OCI-LY1 (cell line): Measurements from ENCODE around the gene SCUBE2.

Experiments
- H2AFZ ChIP-seq: fragments of 200-600 bp; sonication (generic), shearing (Covaris generic); 2 replicates; pipeline ENCODE4 v1.6.0; 2014; ENCODE audit warnings: antibody characterized with exemption, mild to moderate bottlenecking, low read length
- H3F3A ChIP-seq: fragments of 200-600 bp; sonication (generic), shearing (Covaris generic); 2 replicates; pipeline ENCODE4 v1.6.0; 2014; ENCODE audit warnings: mild to moderate bottlenecking, antibody characterized with exemption, low read length, moderate library complexity; ENCODE audit not compliant: insufficient read depth
- H3K27ac ChIP-seq: fragments of 200-600 bp; sonication (generic); 2 replicates; pipeline ENCODE4 v1.5.1; 2014; ENCODE audit warnings: low read length, mixed run types, mild to moderate bottlenecking, low read depth; ENCODE audit not compliant: poor library complexity, severe bottlenecking
- H3K27me3 ChIP-seq: fragments of 200-600 bp; sonication (generic); 2 replicates; pipeline ENCODE4 v1.6.0; 2014; ENCODE audit warnings: antibody characterized with exemption, mild to moderate bottlenecking, low read length, moderate library complexity; ENCODE audit not compliant: insufficient read depth
- H3K36me3 ChIP-seq: fragments of 200-600 bp; sonication (generic); 2 replicates; pipeline ENCODE4 v1.6.1; 2014; ENCODE audit warnings: mild to moderate bottlenecking, antibody characterized with exemption, low read length, moderate library complexity, mixed read lengths; ENCODE audit not compliant: insufficient read depth
- H3K4me1 ChIP-seq: fragments of 200-600 bp; sonication (generic); 2 replicates; pipeline ENCODE4 v1.5.1; 2014; ENCODE audit warnings: mild to moderate bottlenecking, low read length, moderate library complexity; ENCODE audit not compliant: insufficient read depth, severe bottlenecking
- H3K4me2 ChIP-seq: fragments of 200-600 bp; sonication (generic), shearing (Covaris generic); 2 replicates; pipeline ENCODE4 v1.6.1; 2014; ENCODE audit warnings: low read length
- H3K4me3 ChIP-seq: fragments of 200-600 bp; sonication (generic); 2 replicates; pipeline ENCODE4 v1.5.1; 2014; ENCODE audit warnings: low read length, low read depth, mild to moderate bottlenecking, mixed read lengths; ENCODE audit not compliant: poor library complexity, severe bottlenecking
- H3K79me2 ChIP-seq: fragments of 200-600 bp; shearing (Covaris generic); 2 replicates; pipeline ENCODE4 v1.6.1; 2016; ENCODE audit warnings: mixed run types, low read length, mixed read lengths; ENCODE audit not compliant: insufficient read depth
- H3K9ac ChIP-seq: fragments of 200-600 bp; sonication (generic), shearing (Covaris generic); 2 replicates; pipeline ENCODE4 v1.6.1; 2014; ENCODE audit warnings: mild to moderate bottlenecking, low read length, mixed read lengths
- H3K9me2 ChIP-seq: fragments of 200-600 bp; sonication (generic), shearing (Covaris generic); 2 replicates; pipeline ENCODE4 v1.6.1; 2014; ENCODE audit warnings: low read depth, mild to moderate bottlenecking, low read length, mixed read lengths
- H3K9me3 ChIP-seq: fragments of 200-600 bp; shearing (Covaris generic); 2 replicates; pipeline ENCODE4 v1.6.1; 2014; ENCODE audit warnings: low read length, mixed read lengths
- H4K20me1 ChIP-seq: fragments of 200-600 bp; sonication (generic), shearing (Covaris generic); 2 replicates; pipeline ENCODE4 v1.6.0; 2016; ENCODE audit warnings: mild to moderate bottlenecking, low read length; ENCODE audit not compliant: insufficient read depth
- EZH2 ChIP-seq: fragments of 200-600 bp; sonication (generic), shearing (Covaris generic); IDR thresholded peaks from 2 replicates; pipeline ENCODE4 v1.8.0; 2017; ENCODE audit warnings: borderline replicate concordance, mixed run types, mild to moderate bottlenecking, antibody characterized with exemption, low read length, moderate library complexity, mixed read lengths
- TF ChIP-seq, protein P1 (sequence below): fragments of 200-600 bp; sonication (generic), shearing (Covaris generic); IDR thresholded peaks from 2 replicates; pipeline ENCODE4 v1.5.1; 2017; ENCODE audit warnings: mild to moderate bottlenecking, antibody characterized with exemption, low read length, moderate library complexity, mixed read lengths

The SCUBE2 gene

DNA sequence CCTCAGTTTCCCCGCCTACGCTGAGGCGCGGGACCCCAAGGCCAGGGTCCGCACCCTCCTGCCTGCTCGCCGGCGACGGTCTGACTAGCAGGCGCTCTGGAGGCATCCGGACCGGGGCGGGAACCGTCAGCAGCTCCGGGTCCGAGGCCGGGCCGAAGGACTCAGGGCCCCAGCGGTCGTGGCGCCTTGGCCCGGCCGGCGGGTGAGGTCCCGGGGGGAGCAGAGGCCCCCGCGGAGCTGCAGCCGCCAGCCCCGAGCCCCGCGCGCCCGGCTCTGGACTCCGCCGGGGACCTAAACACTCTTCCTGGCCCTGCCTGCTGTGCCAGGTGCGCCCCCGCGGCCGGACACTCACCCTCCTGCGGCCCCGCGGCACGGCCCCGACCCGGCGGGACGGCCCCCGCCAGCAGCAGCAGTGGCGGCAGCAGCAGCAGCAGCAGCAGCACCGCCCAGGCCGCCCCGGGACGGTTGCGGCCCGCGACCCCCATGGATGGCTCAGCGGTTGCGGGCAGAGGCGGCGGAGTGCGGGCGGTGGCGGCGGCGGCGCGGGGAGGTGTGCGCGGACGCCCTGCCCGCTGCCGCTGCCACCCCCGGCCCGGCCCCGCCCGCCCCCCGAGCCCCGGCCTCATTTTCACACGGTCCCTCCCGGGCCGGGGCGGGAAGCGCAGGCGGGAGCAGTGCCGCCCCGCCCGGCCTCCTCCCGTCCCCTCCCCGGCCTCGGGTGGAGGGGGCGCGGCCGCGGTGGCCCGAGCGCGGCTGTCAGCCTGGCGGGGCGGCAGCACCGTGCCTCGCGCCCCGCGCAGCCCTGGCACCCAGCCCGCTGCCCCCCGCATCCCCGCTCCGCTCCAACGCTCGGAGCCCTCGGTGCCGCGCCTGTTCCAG, at the start of gene SCUBE2:
Gene SCUBE2 (minus strand): TSS at position 556 of the 879 bp plus-strand sequence. CDS start 71 bp downstream, at position 485.
- no peaks in the 10 kb centered on the region for H3F3A ChIP-seq
- peaks cover 8% of the 10 kb centered on the region; the same call in 1 of the 2 replicates for H3K27me3 ChIP-seq
- no peaks in the 10 kb centered on the region for H3K36me3 ChIP-seq
- no peaks in the 10 kb centered on the region for H3K9me3 ChIP-seq
- TF ChIP-seq EZH2: no peak
- TF ChIP-seq, protein P1, sequence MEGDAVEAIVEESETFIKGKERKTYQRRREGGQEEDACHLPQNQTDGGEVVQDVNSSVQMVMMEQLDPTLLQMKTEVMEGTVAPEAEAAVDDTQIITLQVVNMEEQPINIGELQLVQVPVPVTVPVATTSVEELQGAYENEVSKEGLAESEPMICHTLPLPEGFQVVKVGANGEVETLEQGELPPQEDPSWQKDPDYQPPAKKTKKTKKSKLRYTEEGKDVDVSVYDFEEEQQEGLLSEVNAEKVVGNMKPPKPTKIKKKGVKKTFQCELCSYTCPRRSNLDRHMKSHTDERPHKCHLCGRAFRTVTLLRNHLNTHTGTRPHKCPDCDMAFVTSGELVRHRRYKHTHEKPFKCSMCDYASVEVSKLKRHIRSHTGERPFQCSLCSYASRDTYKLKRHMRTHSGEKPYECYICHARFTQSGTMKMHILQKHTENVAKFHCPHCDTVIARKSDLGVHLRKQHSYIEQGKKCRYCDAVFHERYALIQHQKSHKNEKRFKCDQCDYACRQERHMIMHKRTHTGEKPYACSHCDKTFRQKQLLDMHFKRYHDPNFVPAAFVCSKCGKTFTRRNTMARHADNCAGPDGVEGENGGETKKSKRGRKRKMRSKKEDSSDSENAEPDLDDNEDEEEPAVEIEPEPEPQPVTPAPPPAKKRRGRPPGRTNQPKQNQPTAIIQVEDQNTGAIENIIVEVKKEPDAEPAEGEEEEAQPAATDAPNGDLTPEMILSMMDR: no peak
- H3K4me3 ChIP-seq: no peak within 1 kb of the TSS
- H3K4me2 ChIP-seq: no peak within 1 kb of the TSS
- H3K9me2 ChIP-seq: no peaks in the 10 kb centered on the region
- H4K20me1 ChIP-seq: no peaks in the 10 kb centered on the region
- no peaks in the 10 kb centered on the region for H3K79me2 ChIP-seq
- H3K9ac ChIP-seq: no peak within 1 kb of the TSS
- no peaks in the 10 kb centered on the region for H3K4me1 ChIP-seq
- H3K27ac ChIP-seq: no peak within 1 kb of the TSS
- H2AFZ ChIP-seq: no peak within 1 kb of the TSS

DNA sequence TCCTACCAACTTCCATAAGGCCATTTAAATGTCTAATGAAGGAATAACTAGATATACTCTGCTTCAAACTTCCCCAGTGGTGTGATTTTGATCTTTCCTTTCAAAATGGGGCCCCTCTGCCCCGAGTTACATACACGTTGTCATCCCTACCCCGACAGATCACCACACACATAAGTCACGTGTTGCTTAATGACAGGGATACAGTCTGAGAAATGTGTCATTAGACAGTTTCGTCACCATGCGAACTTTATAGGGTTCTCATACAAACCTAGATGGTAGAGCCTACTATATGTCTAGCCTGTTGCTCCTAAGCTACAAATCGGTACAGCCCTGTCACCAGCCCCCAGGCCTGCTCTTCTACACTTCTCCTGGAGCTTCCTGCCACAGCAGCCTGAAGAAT, 49.8 kb upstream of the SCUBE2 start:
- Histone ChIP-seq H3F3A (no peaks in the 10 kb centered on the region), H3K4me3 (no peak overlapping the region), H3K9me3 (no peaks in the 10 kb centered on the region), H3K9me2 (no peaks in the 10 kb centered on the region), H3K79me2 (no peaks in the 10 kb centered on the region), H3K4me1 (no peaks in the 10 kb centered on the region), H3K9ac (no peak overlapping the region), H3K27ac (no peak overlapping the region), H4K20me1 (no peaks in the 10 kb centered on the region), H2AFZ (no peak overlapping the region), H3K36me3 (peaks cover 3% of the 10 kb centered on the region; the same call in 1 of the 2 replicates), H3K4me2 (no peak overlapping the region), H3K27me3 (no peaks in the 10 kb centered on the region)
- TF ChIP-seq, protein P1: no peak
- no peak for TF ChIP-seq EZH2

DNA sequence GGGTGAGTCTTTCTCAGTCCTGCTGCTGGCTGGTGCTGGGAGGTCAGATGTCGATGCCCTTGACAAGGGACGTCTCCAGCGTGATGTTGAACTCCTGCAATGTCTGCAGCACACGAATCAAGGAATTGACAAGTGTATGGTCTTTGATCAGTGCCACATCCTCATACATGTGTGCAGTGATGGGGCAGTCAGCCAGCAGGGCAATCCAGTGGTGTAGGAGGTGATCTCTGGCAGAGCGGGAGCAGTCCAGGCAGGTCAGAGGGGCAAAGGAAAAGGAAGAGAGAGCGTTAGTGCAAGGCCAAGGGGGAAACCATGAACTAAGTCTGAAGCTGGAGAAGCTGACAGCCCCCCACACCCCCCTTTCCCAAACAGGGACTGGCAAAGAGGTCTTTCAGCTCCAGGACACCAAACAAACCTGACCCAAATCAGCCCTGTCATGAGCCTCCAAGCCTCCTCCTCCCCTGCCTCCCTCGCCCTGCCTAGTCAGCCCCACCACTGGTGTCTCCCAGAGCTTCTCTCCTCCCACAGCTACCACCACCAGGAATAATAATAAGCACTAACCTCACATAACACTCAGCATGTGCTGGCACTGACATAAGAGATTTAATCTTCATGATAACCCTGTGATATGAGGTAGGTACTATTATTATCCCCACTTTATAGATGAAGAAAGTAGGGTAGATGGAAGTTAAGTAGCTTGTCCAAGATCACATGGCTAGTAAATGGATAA, 48.4 kb upstream of the SCUBE2 start:
- Histone ChIP-seq H4K20me1 (no peaks in the 10 kb centered on the region), H3K27ac (no peak overlapping the region), H3F3A (no peaks in the 10 kb centered on the region), H3K9ac (no peak overlapping the region), H3K9me2 (no peaks in the 10 kb centered on the region), H3K79me2 (no peaks in the 10 kb centered on the region), H2AFZ (no peak overlapping the region), H3K4me3 (no peak overlapping the region), H3K4me1 (no peaks in the 10 kb centered on the region), H3K36me3 (peaks cover 2% of the 10 kb centered on the region; the same call in 1 of the 2 replicates), H3K27me3 (no peaks in the 10 kb centered on the region), H3K9me3 (no peaks in the 10 kb centered on the region), H3K4me2 (no peak overlapping the region)
- TF ChIP-seq, protein P1: no peak
- TF ChIP-seq EZH2: no peak
